Measurements from ENCODE around the gene ADGRD2. TPM values are rescaled to one million over a fixed set of nuclear protein-coding genes. Genes with fewer than 3 reads are reported as not detected.

The ADGRD2 gene
- polyA plus RNA-seq, 1 donor (not counting 4 experiments of a cell fraction or from before 2014, with no cell fraction given) = not detected

- no peaks in the 10 kb centered on the region for H3K9me1 ChIP-seq (ENCODE audit: control insufficient read depth, extremely low read depth, insufficient read depth, low read length)
- H3K4me1 ChIP-seq (ENCODE audit: control insufficient read depth, extremely low read depth, insufficient read depth, low read length) = peaks cover 16% of the 10 kb centered on the region
- no peak overlapping the region for H3K9ac ChIP-seq (ENCODE audit: control insufficient read depth, extremely low read depth, insufficient read depth, low read length)
- FAIRE-seq (no peak), DNase-seq (ENCODE audit: low read depth, low spot score) (no peak)
- no peaks in the 10 kb centered on the region for H3K36me3 ChIP-seq (ENCODE audit: control insufficient read depth in 2 of 2, extremely low read depth in 1 of 2, insufficient read depth in 2 of 2, low read length in 2 of 2)
- no peaks in the 10 kb centered on the region for H4K20me1 ChIP-seq (ENCODE audit: control insufficient read depth, extremely low read depth, insufficient read depth, low read length)
- no peak overlapping the region for H3K4me3 ChIP-seq (ENCODE audit: control insufficient read depth in 2 of 3, extremely low read depth in 1 of 3, insufficient read depth in 2 of 3, low read depth in 1 of 3, low read length in 3 of 3)
- no peak overlapping the region for H3K27ac ChIP-seq (ENCODE audit: control insufficient read depth, insufficient read depth, low read length)
- dilution Hi-C loops (cut with MboI; ENCODE audit: extremely low pct_ligation_motif_present, low sequenced_read_pairs) = no loop called here
- H2AFZ ChIP-seq (ENCODE audit: control insufficient read depth, low read length) = no peak overlapping the region
- no peaks in the 10 kb centered on the region for H3K27me3 ChIP-seq (ENCODE audit: control insufficient read depth, extremely low read depth, insufficient read depth, low read length)
- no peak for TF ChIP-seq CTCF (optimal IDR thresholded peaks at IDR 0.05 in 1 of 3, IDR thresholded peaks at IDR 0.05 in 1 of 3, conservative IDR thresholded peaks at IDR 0.05 in 1 of 3; ENCODE audit: extremely low read depth in 1 of 3, insufficient read depth in 2 of 3, low read length in 3 of 3)
- no peak for TF ChIP-seq EZH2 (IDR thresholded peaks at IDR 0.05; ENCODE audit: low read length)
- no peaks in the 10 kb centered on the region for H3K79me2 ChIP-seq (ENCODE audit: control insufficient read depth, insufficient read depth, low read length)
- no peaks in the 10 kb centered on the region for H3K9me3 ChIP-seq (ENCODE audit: control insufficient read depth, low read depth, low read length)
- no peak overlapping the region for H3K4me2 ChIP-seq (ENCODE audit: control insufficient read depth, extremely low read depth, insufficient read depth, low read depth, low read length)
Measured at GRCh38 chr9:124442826-124443225, 7.4 kb upstream of the ADGRD2 start.

- H3K9me1 ChIP-seq (ENCODE audit: control insufficient read depth, extremely low read depth, insufficient read depth, low read length) = no peaks in the 10 kb centered on the region
- peak overlapping the region; percentile 25 for H3K9ac ChIP-seq (ENCODE audit: control insufficient read depth, extremely low read depth, insufficient read depth, low read length)
- no peaks in the 10 kb centered on the region for H3K79me2 ChIP-seq (ENCODE audit: control insufficient read depth, insufficient read depth, low read length)
- H2AFZ ChIP-seq (ENCODE audit: control insufficient read depth, low read length) = peak overlapping the region; percentile 59
- H3K4me3 ChIP-seq (ENCODE audit: control insufficient read depth in 2 of 3, extremely low read depth in 1 of 3, insufficient read depth in 2 of 3, low read depth in 1 of 3, low read length in 3 of 3) = no peak overlapping the region
- FAIRE-seq = no peak
- no peaks in the 10 kb centered on the region for H3K36me3 ChIP-seq (ENCODE audit: control insufficient read depth in 2 of 2, extremely low read depth in 1 of 2, insufficient read depth in 2 of 2, low read length in 2 of 2)
- dilution Hi-C loops (cut with MboI; ENCODE audit: extremely low pct_ligation_motif_present, low sequenced_read_pairs) = no loop called here
- H4K20me1 ChIP-seq (ENCODE audit: control insufficient read depth, extremely low read depth, insufficient read depth, low read length) = no peaks in the 10 kb centered on the region
- DNase-seq (ENCODE audit: low read depth, low spot score) = no peak
- no peaks in the 10 kb centered on the region for H3K9me3 ChIP-seq (ENCODE audit: control insufficient read depth, low read depth, low read length)
- peak overlapping the region; percentile 35 for H3K4me2 ChIP-seq (ENCODE audit: control insufficient read depth, extremely low read depth, insufficient read depth, low read depth, low read length)
- TF ChIP-seq EZH2 (IDR thresholded peaks at IDR 0.05; ENCODE audit: low read length) = no peak
- no peak for TF ChIP-seq CTCF (optimal IDR thresholded peaks at IDR 0.05 in 1 of 3, IDR thresholded peaks at IDR 0.05 in 1 of 3, conservative IDR thresholded peaks at IDR 0.05 in 1 of 3; ENCODE audit: extremely low read depth in 1 of 3, insufficient read depth in 2 of 3, low read length in 3 of 3)
- peak overlapping the region; percentile 50 for H3K27ac ChIP-seq (ENCODE audit: control insufficient read depth, insufficient read depth, low read length)
- peaks cover 16% of the 10 kb centered on the region for H3K4me1 ChIP-seq (ENCODE audit: control insufficient read depth, extremely low read depth, insufficient read depth, low read length)
- no peaks in the 10 kb centered on the region for H3K27me3 ChIP-seq (ENCODE audit: control insufficient read depth, extremely low read depth, insufficient read depth, low read length)
Measured at GRCh38 chr9:124443625-124444024, 6.6 kb upstream of the ADGRD2 start.

All from keratinocyte (primary cell).